NB4 (cell line): ENCODE results near the gene CRADD.

ENCODE experiments used
- MYC ChIP-seq: IDR thresholded peaks from 2 replicates; pipeline ENCODE4 v1.6.1; 2011; ENCODE audit warnings: low read depth, low read length
- POLR2A ChIP-seq: IDR thresholded peaks from 2 replicates; pipeline ENCODE4 v1.6.1; 2011; ENCODE audit warnings: mild to moderate bottlenecking; ENCODE audit not compliant: insufficient read length; ENCODE audit errors: extremely low read depth
- TF ChIP-seq, protein P1 (sequence below): IDR thresholded peaks from 2 replicates; pipeline ENCODE4 v1.6.1; 2011; ENCODE audit warnings: low read depth, low read length
- TF ChIP-seq, protein P2 (sequence below): IDR thresholded peaks from one replicate; pipeline ENCODE4 v1.5.1; 2012; ENCODE audit warnings: low read depth, low read length

- TF ChIP-seq, protein P1, sequence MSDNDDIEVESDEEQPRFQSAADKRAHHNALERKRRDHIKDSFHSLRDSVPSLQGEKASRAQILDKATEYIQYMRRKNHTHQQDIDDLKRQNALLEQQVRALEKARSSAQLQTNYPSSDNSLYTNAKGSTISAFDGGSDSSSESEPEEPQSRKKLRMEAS = no peak
- TF ChIP-seq, protein P2, sequence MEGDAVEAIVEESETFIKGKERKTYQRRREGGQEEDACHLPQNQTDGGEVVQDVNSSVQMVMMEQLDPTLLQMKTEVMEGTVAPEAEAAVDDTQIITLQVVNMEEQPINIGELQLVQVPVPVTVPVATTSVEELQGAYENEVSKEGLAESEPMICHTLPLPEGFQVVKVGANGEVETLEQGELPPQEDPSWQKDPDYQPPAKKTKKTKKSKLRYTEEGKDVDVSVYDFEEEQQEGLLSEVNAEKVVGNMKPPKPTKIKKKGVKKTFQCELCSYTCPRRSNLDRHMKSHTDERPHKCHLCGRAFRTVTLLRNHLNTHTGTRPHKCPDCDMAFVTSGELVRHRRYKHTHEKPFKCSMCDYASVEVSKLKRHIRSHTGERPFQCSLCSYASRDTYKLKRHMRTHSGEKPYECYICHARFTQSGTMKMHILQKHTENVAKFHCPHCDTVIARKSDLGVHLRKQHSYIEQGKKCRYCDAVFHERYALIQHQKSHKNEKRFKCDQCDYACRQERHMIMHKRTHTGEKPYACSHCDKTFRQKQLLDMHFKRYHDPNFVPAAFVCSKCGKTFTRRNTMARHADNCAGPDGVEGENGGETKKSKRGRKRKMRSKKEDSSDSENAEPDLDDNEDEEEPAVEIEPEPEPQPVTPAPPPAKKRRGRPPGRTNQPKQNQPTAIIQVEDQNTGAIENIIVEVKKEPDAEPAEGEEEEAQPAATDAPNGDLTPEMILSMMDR = no peak
- no peak for TF ChIP-seq POLR2A
- no peak for TF ChIP-seq MYC
These were observed 67.0 kb downstream of the CRADD start for GRCh38 chr12:93743999-93744689.
